SH-SY5Y (cell line): Measurements from ENCODE around the gene RUNX3.

ENCODE experiments used
- GATA2 ChIP-seq: IDR thresholded peaks from 2 replicates; pipeline ENCODE4 v1.6.1; 2011; ENCODE audit warnings: mild to moderate bottlenecking, low read depth, low read length
- GATA3 ChIP-seq: IDR thresholded peaks from 2 replicates; pipeline ENCODE4 v1.6.1; 2011; ENCODE audit warnings: low read depth, mild to moderate bottlenecking, low read length, moderate library complexity

The RUNX3 gene

DNA sequence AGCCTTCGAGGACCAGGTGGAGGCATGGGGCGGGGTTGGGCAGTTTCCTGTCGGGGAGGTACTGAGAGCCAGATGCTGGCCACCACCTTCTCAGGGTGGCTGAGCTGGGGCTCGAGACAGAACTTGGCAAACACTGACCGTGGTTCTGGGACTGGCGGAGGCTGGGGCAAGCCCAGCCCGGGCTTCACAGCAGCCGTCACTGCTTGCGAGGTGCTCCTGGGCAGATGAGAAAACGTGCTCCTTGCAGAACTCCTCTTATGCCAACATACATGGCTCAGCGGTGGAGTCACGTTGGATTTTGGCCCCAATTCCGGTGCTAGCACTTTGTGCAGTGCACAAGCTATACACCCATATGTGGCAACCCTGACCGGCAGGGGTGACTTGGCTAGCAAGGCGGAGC is 69.2 kb downstream of the RUNX3 start:
- TF ChIP-seq GATA3: no peak
- TF ChIP-seq GATA2: no peak

DNA sequence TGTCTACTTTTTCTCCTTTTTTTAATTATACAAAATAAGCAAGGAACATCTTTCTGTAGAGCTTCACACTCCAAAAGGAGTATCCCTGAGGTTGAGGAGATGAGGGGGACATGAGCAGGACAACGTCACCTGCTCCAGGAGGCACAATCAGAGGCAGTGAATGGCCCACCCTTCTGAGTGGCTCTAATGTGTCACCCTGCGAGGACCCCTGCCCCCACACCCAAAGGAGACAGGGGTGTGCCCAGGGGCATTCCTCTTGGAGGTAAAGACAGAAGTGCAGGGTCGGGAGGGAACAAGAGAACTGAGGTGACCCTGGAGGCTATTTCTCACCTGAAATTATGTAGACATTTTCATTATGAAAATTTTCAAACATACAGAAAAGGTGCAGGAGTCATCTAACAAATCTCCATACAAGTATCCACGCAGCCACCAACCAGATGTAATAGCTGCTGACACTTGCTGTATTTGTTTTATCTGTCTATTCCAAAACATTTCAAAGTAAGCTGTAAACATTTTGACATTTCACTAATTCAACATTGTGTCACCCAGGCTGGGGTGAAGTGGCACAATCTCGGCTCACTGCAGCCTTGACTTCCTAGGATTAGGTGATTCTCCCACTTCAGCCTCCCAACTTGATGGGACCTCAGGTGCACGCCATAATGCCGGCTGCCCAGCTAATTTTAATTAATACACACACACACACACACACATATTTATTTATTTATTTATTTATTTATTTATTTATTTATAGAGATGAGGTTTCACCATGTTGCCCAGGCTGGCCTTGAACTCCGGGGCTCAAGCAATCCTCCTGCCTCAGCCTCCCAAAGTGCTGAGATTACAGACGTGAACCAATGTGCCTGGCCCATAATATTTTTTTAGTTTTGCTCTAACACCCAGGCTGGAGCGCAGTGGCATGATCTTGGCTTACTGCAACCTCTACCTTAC is 70.7 kb downstream of the RUNX3 start:
- TF ChIP-seq GATA2 (no peak), GATA3 (no peak)

DNA sequence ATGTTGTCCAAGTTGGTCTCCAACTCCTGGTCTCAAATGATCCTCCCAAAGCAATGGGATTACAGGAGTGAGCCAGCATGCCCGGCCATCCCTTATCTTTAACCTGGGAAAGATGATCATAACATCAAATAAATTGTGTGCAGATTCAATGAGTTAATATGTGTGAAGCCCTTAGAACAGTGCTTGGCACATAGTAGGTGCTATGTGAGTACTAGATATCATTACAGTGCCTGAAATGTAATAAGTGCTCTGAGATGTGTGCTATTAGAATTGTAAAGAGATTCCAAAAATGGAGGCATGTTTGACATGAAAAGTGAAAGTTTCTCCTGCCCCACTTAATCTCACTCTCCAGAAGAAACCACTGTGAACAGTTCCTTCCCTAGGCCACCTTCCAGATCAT is 71.8 kb downstream of the RUNX3 start:
- TF ChIP-seq GATA2: no peak
- no peak for TF ChIP-seq GATA3

DNA sequence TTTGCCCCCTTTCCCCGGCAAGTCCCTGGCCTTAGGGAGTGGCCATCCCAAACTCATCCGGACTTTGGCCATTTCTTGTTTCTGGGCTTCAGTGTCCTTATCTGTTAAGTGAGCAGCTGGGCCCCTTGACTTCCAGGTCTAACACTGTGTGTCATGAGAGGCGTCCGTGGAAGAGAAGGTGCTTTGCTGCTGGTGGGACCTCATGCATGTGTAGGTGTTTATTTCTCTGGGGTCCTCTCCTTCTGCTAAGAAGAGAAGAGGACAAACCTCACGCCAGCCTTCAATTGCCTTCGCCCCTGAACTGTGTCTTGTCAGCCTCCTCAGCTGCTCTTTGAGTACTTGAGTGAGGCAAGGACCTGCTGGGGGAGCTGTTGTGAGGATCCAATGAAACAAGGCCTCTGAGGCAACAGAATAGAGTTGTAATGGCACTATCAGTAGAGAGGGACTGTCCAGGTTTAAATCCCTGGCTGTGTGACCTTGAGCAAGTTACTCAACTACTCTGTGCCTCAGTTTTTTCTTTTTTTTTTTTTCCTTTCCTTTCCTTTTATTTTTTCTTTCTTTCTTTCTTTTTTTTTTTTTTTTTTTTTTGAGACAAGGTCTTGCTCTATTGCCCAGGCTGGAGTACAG is 72.5 kb downstream of the RUNX3 start:
- no peak for TF ChIP-seq GATA3
- TF ChIP-seq GATA2: no peak

DNA sequence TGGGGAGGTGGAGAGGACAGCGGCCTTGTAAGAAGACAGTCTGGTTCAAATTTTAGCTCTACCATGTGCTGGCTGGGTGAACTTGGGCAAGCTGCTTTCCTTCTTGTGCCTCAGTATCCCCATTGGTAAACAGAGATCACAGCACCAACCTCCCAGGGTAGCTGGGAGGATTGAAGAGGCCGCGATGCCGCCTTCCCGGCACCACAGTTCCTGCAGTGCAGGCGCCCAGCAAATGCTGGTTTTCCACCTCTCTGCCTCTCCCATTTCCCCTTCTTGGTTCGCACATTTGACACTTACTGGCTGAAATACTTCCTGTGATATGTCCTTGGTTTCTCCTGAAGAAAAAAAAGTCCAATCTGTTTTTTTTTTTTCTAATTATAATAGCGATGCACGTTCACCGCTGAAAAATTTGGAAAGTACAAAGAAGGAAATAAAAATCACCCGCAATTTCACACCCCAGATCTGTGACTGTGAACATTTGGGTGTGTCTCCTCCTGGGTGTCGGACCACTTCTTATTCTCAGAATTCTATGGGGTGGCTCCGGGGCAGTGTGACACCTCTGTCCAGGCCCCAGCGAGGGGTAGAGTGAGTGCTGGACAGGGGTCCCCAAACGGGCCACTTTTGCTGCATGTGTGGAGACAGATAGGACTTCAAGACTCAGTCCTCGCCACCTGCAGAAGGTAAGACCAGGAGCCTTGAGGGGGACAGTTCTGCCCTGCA is 73.1 kb downstream of the RUNX3 start:
- no peak for TF ChIP-seq GATA2
- TF ChIP-seq GATA3: no peak

DNA sequence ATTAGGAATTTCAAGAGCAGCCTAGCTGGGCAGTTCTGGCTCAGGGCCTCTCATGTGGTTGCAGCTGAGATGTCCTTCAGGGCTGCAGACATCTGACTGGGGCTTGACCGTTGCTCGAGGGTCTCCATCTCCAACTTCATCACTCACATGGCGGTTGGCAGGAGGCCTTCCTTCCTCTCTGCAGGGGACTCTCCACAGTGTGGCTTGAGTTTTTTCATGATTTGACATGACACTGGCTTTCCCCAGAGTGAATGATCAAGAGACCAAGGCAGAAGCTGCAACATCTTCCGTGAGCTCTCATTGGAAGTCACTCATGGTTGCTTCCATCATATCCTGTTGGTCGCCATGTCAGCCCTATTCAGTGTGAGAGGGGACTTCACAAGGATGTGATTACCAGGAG is 74.6 kb downstream of the RUNX3 start:
- TF ChIP-seq GATA3: no peak
- no peak for TF ChIP-seq GATA2

DNA sequence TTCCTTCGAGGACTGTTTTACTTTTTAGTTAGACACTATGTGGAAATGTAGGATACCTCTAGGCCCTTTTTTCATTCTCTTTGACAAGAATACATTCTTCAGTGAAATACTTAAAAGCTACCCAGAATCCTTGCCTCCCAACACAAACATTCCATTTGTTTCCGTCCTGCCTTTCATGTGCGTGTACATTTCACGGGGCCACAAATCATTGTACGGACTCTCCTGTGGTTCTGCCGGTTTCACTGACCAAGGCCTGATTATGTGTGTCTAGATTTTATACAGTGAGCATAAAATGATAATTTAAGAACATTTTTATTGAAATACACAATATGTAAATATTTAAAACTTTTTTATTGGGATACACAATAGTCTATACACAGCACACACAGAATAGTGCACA is 76.4 kb downstream of the RUNX3 start:
- TF ChIP-seq GATA2: no peak
- no peak for TF ChIP-seq GATA3

DNA sequence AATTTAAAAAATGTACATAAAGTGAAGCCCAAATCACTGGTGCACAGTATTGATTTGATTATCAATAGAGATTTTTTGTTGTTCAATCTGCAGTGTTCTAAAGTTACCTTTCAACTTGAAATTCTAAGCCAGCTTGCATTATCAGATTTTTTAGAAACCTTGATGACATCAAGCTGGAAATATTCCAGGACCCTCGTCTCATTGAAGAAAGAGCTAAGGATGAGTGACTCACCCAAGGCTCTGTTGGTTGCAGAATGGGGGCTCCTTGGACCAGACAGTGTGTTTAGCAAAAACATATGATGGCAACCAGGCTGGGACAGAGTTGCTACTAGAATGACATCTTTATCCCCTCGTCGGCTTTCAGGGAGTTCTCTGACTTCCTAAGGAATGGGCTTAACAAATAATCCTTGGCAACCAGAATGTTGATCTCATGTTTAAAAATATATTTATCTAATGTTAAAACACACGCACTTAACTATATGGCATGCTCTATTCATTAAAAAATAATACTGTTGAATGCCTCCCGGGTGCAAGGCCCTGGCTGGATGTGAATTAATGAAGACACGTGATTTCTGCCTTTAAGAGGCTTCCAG is 79.7 kb downstream of the RUNX3 start:
- no peak for TF ChIP-seq GATA2
- TF ChIP-seq GATA3: no peak

DNA sequence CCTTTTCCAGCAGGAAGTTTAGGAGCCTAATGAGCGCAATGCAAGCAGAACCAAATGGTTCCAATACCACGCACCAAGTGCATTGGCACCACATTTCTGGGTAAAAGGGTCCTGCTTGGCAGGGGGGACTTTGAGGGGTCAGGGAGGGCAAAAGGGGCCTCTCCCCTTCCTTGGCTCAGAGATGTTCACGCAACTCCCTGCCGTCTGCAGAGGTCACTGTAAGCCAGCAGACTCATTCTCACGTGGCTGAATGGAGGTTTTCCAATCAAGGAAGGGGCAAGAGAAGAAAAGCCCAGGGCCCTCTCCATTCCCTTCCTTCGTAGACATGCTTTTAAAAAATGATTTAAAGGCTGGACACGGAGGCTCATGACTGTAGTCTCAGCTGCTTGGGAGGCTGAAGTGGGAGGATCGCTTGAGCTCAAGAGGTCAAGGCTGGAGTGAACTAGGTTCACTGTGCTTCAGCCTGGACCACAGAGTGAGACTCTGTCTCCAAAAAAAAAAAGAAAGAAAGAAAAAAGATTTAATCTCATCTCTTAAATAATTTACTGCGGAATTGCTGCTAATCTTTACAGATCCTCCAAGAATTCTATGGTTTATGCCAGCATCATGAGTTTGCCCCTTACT is 80.3 kb downstream of the RUNX3 start:
- TF ChIP-seq GATA3 (no peak), GATA2 (no peak)
